WERI-Rb-1 (cell line): Measurements from ENCODE around the gene BCAR1.
"Not testable (repeated sequence)": the region's sequence is repeated elsewhere in the genome, so short reads cannot be mapped to it uniquely, and the experiment has no call there.

ENCODE experiments used
- DNase-seq: peaks from one replicate; pipeline ENCODE4 v3.0.0-alpha.2; 2020
- H3K27ac ChIP-seq: fragments of 250-450 bp; sonication (Bioruptor Pico); 2 replicates; pipeline ENCODE4 v1.5.1; 2020; ENCODE audit warnings: mild to moderate bottlenecking, moderate library complexity
- H3K27me3 ChIP-seq: fragments of 250-450 bp; sonication (Bioruptor Pico); 2 replicates; pipeline ENCODE4 v1.5.1; 2021; ENCODE audit warnings: mild to moderate bottlenecking, low read depth, moderate library complexity; ENCODE audit not compliant: insufficient read depth, severe bottlenecking
- H3K36me3 ChIP-seq: fragments of 250-450 bp; sonication (Bioruptor Pico); 2 replicates; pipeline ENCODE4 v1.5.1; 2020; ENCODE audit warnings: mild to moderate bottlenecking, moderate library complexity
- H3K4me3 ChIP-seq: 2 replicates; pipeline ENCODE4 v1.5.1; 2011; ENCODE audit warnings: low read depth, mild to moderate bottlenecking, control low read depth, low read length
- H3K9me3 ChIP-seq: fragments of 250-450 bp; sonication (Bioruptor Pico); 2 replicates; pipeline ENCODE4 v1.5.1; 2021; ENCODE audit warnings: mild to moderate bottlenecking, moderate library complexity; ENCODE audit not compliant: severe bottlenecking
- CTCF ChIP-seq: IDR thresholded peaks from 2 replicates; pipeline ENCODE4 v1.5.1; 2011; ENCODE audit warnings: low read depth, mild to moderate bottlenecking, control low read depth, inconsistent platforms, low read length

Gene BCAR1

GRCh38 chr16:75286389-75286788 lies 35.0 kb upstream of the BCAR1 start:
- no peak for DNase-seq
- Histone ChIP-seq H3K4me3 (no peak overlapping the region), H3K27me3 (no peaks in the 10 kb centered on the region), H3K9me3 (no peaks in the 10 kb centered on the region), H3K27ac (no peak overlapping the region), H3K36me3 (peaks cover 7% of the 10 kb centered on the region)
- no peak for TF ChIP-seq CTCF

DNA sequence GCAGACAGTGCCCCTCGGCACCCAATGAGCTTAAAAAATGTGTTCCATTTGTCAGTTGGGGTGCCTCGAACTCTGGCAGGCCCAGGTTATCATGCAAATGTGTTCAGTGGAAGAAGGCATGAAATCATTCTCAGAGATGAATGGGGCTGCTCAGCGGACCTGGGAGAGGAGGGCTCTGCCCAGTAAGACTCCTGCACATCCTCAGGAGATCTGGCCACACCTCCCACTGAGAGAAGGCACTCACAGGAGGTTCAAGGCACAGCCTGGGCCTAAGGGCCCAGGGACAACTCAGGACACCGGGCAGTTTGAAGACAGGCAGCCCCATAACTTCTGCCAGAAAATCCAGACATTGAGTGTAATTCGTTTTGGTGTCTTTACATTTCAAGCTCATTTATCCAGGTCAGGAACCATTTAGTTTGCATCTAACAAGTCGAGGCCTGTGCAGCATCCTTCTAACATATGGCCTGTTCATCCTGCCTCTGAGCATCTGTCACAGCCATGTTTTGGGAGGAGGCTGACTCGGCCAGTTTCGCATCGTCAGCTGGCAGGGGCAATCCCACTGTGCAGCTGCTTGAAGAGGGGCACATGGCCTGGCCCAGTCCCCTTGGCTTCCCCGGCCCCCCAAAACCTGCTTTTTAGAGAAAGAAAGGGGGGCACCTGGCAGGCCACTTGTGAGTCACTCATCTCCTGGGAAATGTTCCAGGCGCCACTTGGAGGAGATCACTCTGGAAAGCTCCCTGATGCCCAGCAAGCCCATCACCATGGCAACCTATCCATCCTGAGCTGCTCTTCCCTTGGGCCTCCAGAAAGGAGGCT lies 31.2 kb upstream of the BCAR1 start:
- no peaks in the 10 kb centered on the region for H3K27me3 ChIP-seq
- peak overlapping the region; percentile 47 for H3K27ac ChIP-seq
- H3K4me3 ChIP-seq, result no peak overlapping the region
- no peaks in the 10 kb centered on the region for H3K9me3 ChIP-seq
- no peaks in the 10 kb centered on the region for H3K36me3 ChIP-seq
- TF ChIP-seq CTCF, result no peak
- DNase-seq, result peak; percentile 55

DNA sequence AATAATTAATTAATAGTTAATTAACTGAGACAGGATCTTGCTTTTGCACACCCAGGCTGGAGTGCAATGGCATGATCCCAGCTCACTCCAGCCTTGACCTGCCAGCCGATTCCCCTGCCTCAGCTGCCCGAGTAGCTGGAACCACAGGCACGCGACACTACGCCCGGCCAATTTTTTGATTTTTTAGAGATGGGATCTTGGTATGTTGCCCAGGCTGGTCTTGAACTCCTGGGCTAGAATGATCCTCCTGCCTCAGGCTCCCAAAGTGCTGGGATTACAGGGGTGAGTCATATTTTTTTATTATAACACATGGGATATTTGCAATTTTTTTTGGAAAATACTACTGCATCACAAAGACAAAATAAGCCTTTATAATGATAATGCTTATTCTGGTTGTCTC lies 30.4 kb upstream of the BCAR1 start:
- Histone ChIP-seq H3K27ac (peak overlapping the region; percentile 47), H3K36me3 (no peaks in the 10 kb centered on the region), H3K4me3 (no peak overlapping the region), H3K9me3 (no peaks in the 10 kb centered on the region), H3K27me3 (no peaks in the 10 kb centered on the region)
- TF ChIP-seq CTCF, result no peak
- DNase-seq, result no peak

- not testable (repeated sequence) for DNase-seq, H3K27me3 ChIP-seq, H3K36me3 ChIP-seq, H3K9me3 ChIP-seq, H3K27ac ChIP-seq, H3K4me3 ChIP-seq
Observed at GRCh38 chr16:75281009-75281408, 29.6 kb upstream of the BCAR1 start.

- no peaks in the 10 kb centered on the region for H3K36me3 ChIP-seq
- TF ChIP-seq CTCF, result no peak
- H3K27ac ChIP-seq, result no peak overlapping the region
- no peaks in the 10 kb centered on the region for H3K9me3 ChIP-seq
- H3K27me3 ChIP-seq, result no peaks in the 10 kb centered on the region
- no peak overlapping the region for H3K4me3 ChIP-seq
- DNase-seq, result no peak
Observed at GRCh38 chr16:75280331-75280804, 28.9 kb upstream of the BCAR1 start.

- Histone ChIP-seq H3K4me3 (no peak overlapping the region), H3K27me3 (no peaks in the 10 kb centered on the region), H3K9me3 (no peaks in the 10 kb centered on the region), H3K27ac (no peak overlapping the region), H3K36me3 (no peaks in the 10 kb centered on the region)
- no peak for DNase-seq
- TF ChIP-seq CTCF, result no peak
Observed at GRCh38 chr16:75279305-75279704, 27.9 kb upstream of the BCAR1 start.
